A549 (cell line): ENCODE data around the gene PFDN5. TPM values are rescaled to one million over a fixed set of nuclear protein-coding genes. Genes with fewer than 3 reads are reported as not detected.

Experiments used
- ATAC-seq, 2 experiments: fragments of 200-7000 bp in 1 of 2; fragments of >200 bp in 1 of 2; cut with Nextera tagmentation in 1 of 2; cut with Tn5 transposase in 1 of 2; 3 replicates each; pipeline versions ENCODE4 v1.8.0 to v1.9.1; 2018 to 2020; ENCODE audit warnings: mild to moderate bottlenecking in 1 of 2, moderate library complexity in 1 of 2
- CTCF ChIA-PET: fragments of 300-600 bp; sonication (Branson Sonifier 250); formaldehyde crosslinking; extraction: SDS; loops from one replicate; lab custom pipeline; 2021; ENCODE audit warnings: antibody characterized with exemption, inconsistent platforms; lab: Yijun Ruan, JAX
- POLR2A ChIA-PET: fragments of 350-600 bp; formaldehyde crosslinking; extraction: SDS; loops from one replicate; lab custom pipeline; 2021; ENCODE audit warnings: antibody characterized with exemption, inconsistent platforms; lab: Yijun Ruan, JAX
- DNase-seq, 2 experiments: peaks; one replicate each; pipeline versions ENCODE4 v3.0.0 to v3.0.0-alpha.2; 2011 to 2016; ENCODE audit warnings: low read depth in 1 of 2, low spot score in 1 of 2
- FAIRE-seq: peaks from 2 replicates; lab custom pipeline; 2011; peaks lifted over from hg19 to GRCh38; lab: Jason Lieb, UNC
- H3K27ac ChIP-seq, 2 experiments: fragments of >200 bp; sonication (Bioruptor Twin); formaldehyde crosslinking; 3 replicates each; pipeline ENCODE4 v1.5.1; 2016 to 2017
- H3K4me1 ChIP-seq: fragments of >200 bp; sonication (Bioruptor Twin); formaldehyde crosslinking; 3 replicates; pipeline ENCODE4 v1.6.1; 2016
- H3K4me2 ChIP-seq: fragments of >200 bp; sonication (Bioruptor Twin); formaldehyde crosslinking; 3 replicates; pipeline ENCODE4 v1.6.1; 2016
- H3K4me3 ChIP-seq: fragments of >200 bp; sonication (Bioruptor Twin); formaldehyde crosslinking; 3 replicates; pipeline ENCODE4 v1.5.1; 2016
- H3K9me3 ChIP-seq: fragments of >200 bp; sonication (Bioruptor Twin); formaldehyde crosslinking; 3 replicates; pipeline ENCODE4 v1.6.1; 2016
- CEBPB ChIP-seq, 2 experiments: fragments of >200 bp in 1 of 2; sonication (Bioruptor Twin) in 1 of 2; formaldehyde crosslinking in 1 of 2; IDR thresholded peaks; 2 replicates each; pipeline ENCODE4 v1.6.1; 2012 to 2016
- E2F6 ChIP-seq: IDR thresholded peaks from 2 replicates; pipeline ENCODE4 v1.6.1; 2012; ENCODE audit warnings: low read depth, borderline replicate concordance
- EHMT2 ChIP-seq: fragments of 200-600 bp; sonication (generic); IDR thresholded peaks from 2 replicates; pipeline ENCODE4 v1.6.1; 2016; ENCODE audit warnings: antibody characterized with exemption, low read depth, mild to moderate bottlenecking, moderate library complexity
- ELK1 ChIP-seq: fragments of 150-350 bp; IDR thresholded peaks from 2 replicates; pipeline ENCODE4 v1.6.1; 2014; ENCODE audit warnings: low read depth, mild to moderate bottlenecking, low read length
- HES2 ChIP-seq: fragments of >200 bp; sonication (Bioruptor Twin); formaldehyde crosslinking; IDR thresholded peaks from 2 replicates; pipeline ENCODE4 v1.6.1; 2016
- HOXB5 ChIP-seq: fragments of 250-450 bp; sonication (Bioruptor Pico); IDR thresholded peaks from 2 replicates; pipeline ENCODE4 v1.5.0; 2020; ENCODE audit warnings: mild to moderate bottlenecking, moderate library complexity
- JUN ChIP-seq, 2 experiments: fragments of >200 bp; sonication (Bioruptor Twin); formaldehyde crosslinking; IDR thresholded peaks; 2 replicates in 1 of 2; 3 replicates in 1 of 2; pipeline ENCODE4 v1.6.1; 2016 to 2017
- JUNB ChIP-seq: fragments of >200 bp; sonication (Bioruptor Twin); formaldehyde crosslinking; IDR thresholded peaks from 2 replicates; pipeline ENCODE4 v1.6.1; 2016
- MAFK ChIP-seq: fragments of 450-650 bp; IDR thresholded peaks from 2 replicates; pipeline ENCODE4 v1.6.1; 2014; ENCODE audit not compliant: partially characterized antibody
- NFE2L2 ChIP-seq: fragments of 150-350 bp; conservative IDR thresholded peaks from 2 replicates; pipeline ENCODE4 v1.6.1; 2014; ENCODE audit warnings: low read length
- NR3C1 ChIP-seq: fragments of >200 bp; sonication (Bioruptor Twin); formaldehyde crosslinking; IDR thresholded peaks from 3 replicates; pipeline ENCODE4 v1.6.1; 2017
- RAD21 ChIP-seq, 2 experiments: fragments of >200 bp in 1 of 2; sonication (Bioruptor Twin) in 1 of 2; formaldehyde crosslinking in 1 of 2; IDR thresholded peaks in 1 of 2; conservative IDR thresholded peaks in 1 of 2; 2 replicates in 1 of 2; 3 replicates in 1 of 2; pipeline ENCODE4 v1.6.1; 2012 to 2018; ENCODE audit warnings: inconsistent platforms in 1 of 2
- RARB ChIP-seq: fragments of 250-450 bp; sonication (Bioruptor Pico); IDR thresholded peaks from 2 replicates; pipeline ENCODE4 v1.8.0; 2021; ENCODE audit warnings: mild to moderate bottlenecking, moderate library complexity
- RCOR1 ChIP-seq: fragments of 150-350 bp; IDR thresholded peaks from 2 replicates; pipeline ENCODE4 v1.6.1; 2014; ENCODE audit warnings: antibody characterized with exemption, low read length, low read depth
- SMC3 ChIP-seq: fragments of >200 bp; sonication (Bioruptor Twin); formaldehyde crosslinking; IDR thresholded peaks from 3 replicates; pipeline ENCODE4 v1.6.1; 2018; ENCODE audit warnings: inconsistent platforms
- SREBF2 ChIP-seq: fragments of 450-650 bp; IDR thresholded peaks from 2 replicates; pipeline ENCODE4 v1.6.1; 2014; ENCODE audit warnings: mild to moderate bottlenecking, moderate library complexity
- USF2 ChIP-seq: fragments of 450-650 bp; IDR thresholded peaks from 2 replicates; pipeline ENCODE4 v1.6.1; 2014; ENCODE audit warnings: antibody characterized with exemption
- ZC3H11A ChIP-seq: fragments of 450-650 bp; IDR thresholded peaks from 2 replicates; pipeline ENCODE4 v1.6.1; 2014; ENCODE audit warnings: antibody characterized with exemption, mild to moderate bottlenecking
- ZSCAN20 ChIP-seq: fragments of 250-450 bp; sonication (Bioruptor Pico); IDR thresholded peaks from 2 replicates; pipeline ENCODE4 v1.8.0; 2022; ENCODE audit warnings: mild to moderate bottlenecking, moderate library complexity
- whole genome bisulfite sequencing: methylation state at CpG from one replicate; pipeline ENCODE4 v1.1.6; 2017; ENCODE audit errors: missing lambda C conversion rate; 5-methylcytosine and 5-hydroxymethylcytosine counted together
- polyA plus RNA-seq, 4 experiments: library from polyadenylated mRNA; depleted of rRNA in 3 of 4; stranded (reverse); fragments of >200 nt; fragmentation: RNase III in 1 of 4; extraction: RNeasy Plus Mini Kit Qiagen cat#74134 plus additional on column Dnase treatment in 1 of 4; gene quantifications; 2 replicates in 3 of 4; 3 replicates in 1 of 4; pipeline ENCODE4 v1.2.3, GENCODE V29; 2011 to 2017

PFDN5 gene
- polyA plus RNA-seq, 2 of the 4 experiments (the other 2 are of a cell fraction): 685 to 729 TPM

GRCh38 chr12:53346491-53346890 lies 51.1 kb downstream of the PFDN5 start:
- ATAC-seq (no peak), DNase-seq (no peak), FAIRE-seq (no peak)
- Histone ChIP-seq H3K27ac (no peak overlapping the region), H3K9me3 (no peaks in the 10 kb centered on the region), H3K4me3 (no peak overlapping the region), H3K4me2 (no peak overlapping the region), H3K4me1 (peaks cover 9% of the 10 kb centered on the region; the same call in 2 of the 3 replicates)
- TF ChIP-seq EHMT2 (no peak), ELK1 (no peak), MAFK (no peak), HOXB5 (no peak), JUNB (no peak), USF2 (no peak), NR3C1 (no peak), RAD21 (conservative IDR thresholded peaks at IDR 0.05 in 1 of 2, IDR thresholded peaks at IDR 0.05 in 1 of 2) (no peak), ZC3H11A (no peak), HES2 (no peak), NFE2L2 (no peak), CEBPB (IDR thresholded peaks at IDR 0.05) (no peak), E2F6 (no peak), RARB (CRISPR knock-in tag) (no peak), ZSCAN20 (CRISPR knock-in tag) (no peak), SMC3 (no peak), JUN (IDR thresholded peaks at IDR 0.05) (no peak), RCOR1 (no peak), SREBF2 (no peak)
- 72% methylated on average over 1 of the region's 1 CpG for WGBS
- ChIA-PET POLR2A (interaction anchor here (2.4 kb wide), 1 partner anchor 33 kb away, joined by 17 read pairs; the partner anchor contains the start of gene SP1), CTCF (interaction anchor here (1.4 to 20.8 kb wide), 4 partner anchors 11 to 133 kb away, joined by 3 to 638 read pairs (median 218); partner anchors contain the start of genes AAAS, AMHR2 and SP7)

GRCh38 chr12:53347905-53348304 lies 52.6 kb downstream of the PFDN5 start:
- Histone ChIP-seq H3K4me2 (no peak overlapping the region), H3K27ac (no peak overlapping the region), H3K9me3 (no peaks in the 10 kb centered on the region), H3K4me1 (peaks cover 12% of the 10 kb centered on the region), H3K4me3 (no peak overlapping the region)
- TF ChIP-seq ZC3H11A: peak; percentile 23; the same call in 1 of the 2 replicates
- no peak for TF ChIP-seq CEBPB (IDR thresholded peaks at IDR 0.05)
- ChIA-PET CTCF (interaction anchor here (0.5 to 20.8 kb wide), 6 partner anchors 9 to 121 kb away, joined by 3 to 638 read pairs (median 10); partner anchors contain the start of genes AAAS, AMHR2 and SP7), POLR2A (interaction anchor here (1.3 kb wide), 1 partner anchor 93 kb away, joined by 4 read pairs; no protein-coding TSS in a partner anchor)
- no peak for FAIRE-seq
- DNase-seq: no peak
- 91% methylated on average over 4 of the region's 4 CpGs for WGBS
- no peak for ATAC-seq

Other genes with a start within 250 kb of the PFDN5 start
- gene TNS2, start 245.5 kb upstream of the PFDN5 start, polyA plus RNA-seq (2011; rRNA removed): 11.5 and 12.4 TPM in 2 replicates
- 13.5 to 15.8 TPM (median 15.3 TPM) in 3 replicates for gene TNS2, start 245.5 kb upstream of the PFDN5 start, polyA plus RNA-seq (2017; fragmentation: RNase III; extraction: RNeasy Plus Mini Kit Qiagen cat#74134 plus additional on column Dnase treatment)
- 26.8 and 28.1 TPM in 2 replicates for gene SPRYD3, start 216.2 kb upstream of the PFDN5 start, polyA plus RNA-seq (2011; rRNA removed)
- 16.1 to 18.6 TPM (median 17.3 TPM) in 3 replicates for gene SPRYD3, start 216.2 kb upstream of the PFDN5 start, polyA plus RNA-seq (2017; fragmentation: RNase III; extraction: RNeasy Plus Mini Kit Qiagen cat#74134 plus additional on column Dnase treatment)
- 49.1 and 64.5 TPM in 2 replicates for gene IGFBP6, start 197.9 kb upstream of the PFDN5 start, polyA plus RNA-seq (2011; rRNA removed)
- 128 to 155 TPM (median 128 TPM) in 3 replicates for gene IGFBP6, start 197.9 kb upstream of the PFDN5 start, polyA plus RNA-seq (2017; fragmentation: RNase III; extraction: RNeasy Plus Mini Kit Qiagen cat#74134 plus additional on column Dnase treatment)
- 0.12 and 0.14 TPM in 2 replicates for gene SOAT2, start 192.1 kb upstream of the PFDN5 start, polyA plus RNA-seq (2011; rRNA removed)
- 0.09 to 0.21 TPM (median 0.16 TPM) in 3 replicates for gene SOAT2, start 192.1 kb upstream of the PFDN5 start, polyA plus RNA-seq (2017; fragmentation: RNase III; extraction: RNeasy Plus Mini Kit Qiagen cat#74134 plus additional on column Dnase treatment)
- gene ZNF740, start 114.8 kb upstream of the PFDN5 start, polyA plus RNA-seq (2011; rRNA removed): 28.8 and 32.9 TPM in 2 replicates
- 12.1 to 15.6 TPM (median 15.1 TPM) in 3 replicates for gene ZNF740, start 114.8 kb upstream of the PFDN5 start, polyA plus RNA-seq (2017; fragmentation: RNase III; extraction: RNeasy Plus Mini Kit Qiagen cat#74134 plus additional on column Dnase treatment)
- gene CSAD, start 114.6 kb upstream of the PFDN5 start, polyA plus RNA-seq (2011; rRNA removed): 16.5 and 19.2 TPM in 2 replicates
- gene CSAD, start 114.6 kb upstream of the PFDN5 start, polyA plus RNA-seq (2017; fragmentation: RNase III; extraction: RNeasy Plus Mini Kit Qiagen cat#74134 plus additional on column Dnase treatment): 14.0 to 16.4 TPM (median 14.5 TPM) in 3 replicates
- gene ITGB7, start 88.3 kb upstream of the PFDN5 start, polyA plus RNA-seq (2011; rRNA removed): 0.56 and 0.71 TPM in 2 replicates
- 0.54 to 0.66 TPM (median 0.64 TPM) in 3 replicates for gene ITGB7, start 88.3 kb upstream of the PFDN5 start, polyA plus RNA-seq (2017; fragmentation: RNase III; extraction: RNeasy Plus Mini Kit Qiagen cat#74134 plus additional on column Dnase treatment)
- gene RARG, start 63.3 kb upstream of the PFDN5 start, polyA plus RNA-seq (2011; rRNA removed): 15.6 and 19.0 TPM in 2 replicates
- gene RARG, start 63.3 kb upstream of the PFDN5 start, polyA plus RNA-seq (2017; fragmentation: RNase III; extraction: RNeasy Plus Mini Kit Qiagen cat#74134 plus additional on column Dnase treatment): 16.4 to 17.7 TPM (median 17.2 TPM) in 3 replicates
- gene ESPL1, start 27.2 kb upstream of the PFDN5 start, polyA plus RNA-seq (2011; rRNA removed): 10.0 and 11.8 TPM in 2 replicates
- gene ESPL1, start 27.2 kb upstream of the PFDN5 start, polyA plus RNA-seq (2017; fragmentation: RNase III; extraction: RNeasy Plus Mini Kit Qiagen cat#74134 plus additional on column Dnase treatment): 15.2 to 16.5 TPM (median 15.5 TPM) in 3 replicates
- gene MYG1, start 4.2 kb downstream of the PFDN5 start, polyA plus RNA-seq (2011; rRNA removed): 75.2 and 80.9 TPM in 2 replicates
- gene MYG1, start 4.2 kb downstream of the PFDN5 start, polyA plus RNA-seq (2017; fragmentation: RNase III; extraction: RNeasy Plus Mini Kit Qiagen cat#74134 plus additional on column Dnase treatment): 55.9 to 60.9 TPM (median 58.9 TPM) in 3 replicates
- 82.6 and 104 TPM in 2 replicates for gene AAAS, start 26.1 kb downstream of the PFDN5 start, polyA plus RNA-seq (2011; rRNA removed)
- 61.5 to 64.9 TPM (median 64.1 TPM) in 3 replicates for gene AAAS, start 26.1 kb downstream of the PFDN5 start, polyA plus RNA-seq (2017; fragmentation: RNase III; extraction: RNeasy Plus Mini Kit Qiagen cat#74134 plus additional on column Dnase treatment)
- gene SP7, start 40.8 kb downstream of the PFDN5 start, polyA plus RNA-seq (2011; rRNA removed): 0.05 TPM in 1 of 2 replicates, not detected in the other
- 0.03 to 0.06 TPM in 2 of 3 replicates, not detected in the other for gene SP7, start 40.8 kb downstream of the PFDN5 start, polyA plus RNA-seq (2017; fragmentation: RNase III; extraction: RNeasy Plus Mini Kit Qiagen cat#74134 plus additional on column Dnase treatment)
- gene SP1, start 84.6 kb downstream of the PFDN5 start, polyA plus RNA-seq (2011; rRNA removed): 53.2 and 56.6 TPM in 2 replicates
- 24.0 to 24.5 TPM (median 24.2 TPM) in 3 replicates for gene SP1, start 84.6 kb downstream of the PFDN5 start, polyA plus RNA-seq (2017; fragmentation: RNase III; extraction: RNeasy Plus Mini Kit Qiagen cat#74134 plus additional on column Dnase treatment)
- gene AMHR2, start 128.3 kb downstream of the PFDN5 start, polyA plus RNA-seq (2011; rRNA removed): 0.12 and 0.16 TPM in 2 replicates
- gene AMHR2, start 128.3 kb downstream of the PFDN5 start, polyA plus RNA-seq (2017; fragmentation: RNase III; extraction: RNeasy Plus Mini Kit Qiagen cat#74134 plus additional on column Dnase treatment): 0.13 to 0.22 TPM (median 0.18 TPM) in 3 replicates
- gene PRR13, start 146.2 kb downstream of the PFDN5 start, polyA plus RNA-seq (2011; rRNA removed): 203 and 257 TPM in 2 replicates
- 210 to 248 TPM (median 221 TPM) in 3 replicates for gene PRR13, start 146.2 kb downstream of the PFDN5 start, polyA plus RNA-seq (2017; fragmentation: RNase III; extraction: RNeasy Plus Mini Kit Qiagen cat#74134 plus additional on column Dnase treatment)
- 367 and 604 TPM in 2 replicates for gene PCBP2, start 156.6 kb downstream of the PFDN5 start, polyA plus RNA-seq (2011; rRNA removed)
- 546 to 553 TPM (median 551 TPM) in 3 replicates for gene PCBP2, start 156.6 kb downstream of the PFDN5 start, polyA plus RNA-seq (2017; fragmentation: RNase III; extraction: RNeasy Plus Mini Kit Qiagen cat#74134 plus additional on column Dnase treatment)
- 21.9 and 30.6 TPM in 2 replicates for gene MAP3K12, start 203.9 kb downstream of the PFDN5 start, polyA plus RNA-seq (2011; rRNA removed)
- 14.0 to 18.7 TPM (median 16.1 TPM) in 3 replicates for gene MAP3K12, start 203.9 kb downstream of the PFDN5 start, polyA plus RNA-seq (2017; fragmentation: RNase III; extraction: RNeasy Plus Mini Kit Qiagen cat#74134 plus additional on column Dnase treatment)
- 41.5 and 51.2 TPM in 2 replicates for gene TARBP2, start 205.7 kb downstream of the PFDN5 start, polyA plus RNA-seq (2011; rRNA removed)
- 43.7 to 50.4 TPM (median 49.9 TPM) in 3 replicates for gene TARBP2, start 205.7 kb downstream of the PFDN5 start, polyA plus RNA-seq (2017; fragmentation: RNase III; extraction: RNeasy Plus Mini Kit Qiagen cat#74134 plus additional on column Dnase treatment)
- 0.17 TPM in 1 of 2 replicates, not detected in the other for gene NPFF, start 211.9 kb downstream of the PFDN5 start, polyA plus RNA-seq (2011; rRNA removed)
- not detected in 3 replicates for gene NPFF, start 211.9 kb downstream of the PFDN5 start, polyA plus RNA-seq (2017; fragmentation: RNase III; extraction: RNeasy Plus Mini Kit Qiagen cat#74134 plus additional on column Dnase treatment)